Keratinocyte (primary cell): ENCODE data around the gene PSG3. TPM values are rescaled to one million over a fixed set of nuclear protein-coding genes. Genes with fewer than 3 reads are reported as not detected.
"Not testable (repeated sequence)": the region's sequence is repeated elsewhere in the genome, so short reads cannot be mapped to it uniquely, and the experiment has no call there.

ENCODE experiments used
- DNase-seq: peaks from one replicate; pipeline ENCODE4 v3.0.0-alpha.2; 2011; ENCODE audit warnings: low read depth, missing footprints, low spot score
- FAIRE-seq: peaks from 2 replicates; lab custom pipeline; 2011; peaks lifted over from hg19 to GRCh38; lab: Jason Lieb, UNC
- H2AFZ ChIP-seq: 2 replicates; pipeline ENCODE4 v1.6.0; 2012; ENCODE audit warnings: low read length, control low read depth, inconsistent platforms; ENCODE audit not compliant: control insufficient read depth
- H3K27ac ChIP-seq: 2 replicates; pipeline ENCODE4 v1.5.1; 2011; ENCODE audit warnings: low read length; ENCODE audit not compliant: control insufficient read depth, insufficient read depth
- H3K27me3 ChIP-seq: 3 replicates; pipeline ENCODE4 v1.6.0; 2011; ENCODE audit warnings: low read length; ENCODE audit not compliant: control insufficient read depth, insufficient read depth; ENCODE audit errors: extremely low read depth
- H3K36me3 ChIP-seq, 2 experiments: 2 replicates in 1 of 2; 3 replicates in 1 of 2; pipeline ENCODE4 v1.5.1; 2011; ENCODE audit warnings: low read length in 2 of 2, mild to moderate bottlenecking in 1 of 2; ENCODE audit not compliant: control insufficient read depth in 2 of 2, insufficient read depth in 2 of 2; ENCODE audit errors: extremely low read depth in 1 of 2
- H3K4me1 ChIP-seq: 3 replicates; pipeline ENCODE4 v1.5.1; 2011; ENCODE audit warnings: low read length; ENCODE audit not compliant: control insufficient read depth, insufficient read depth; ENCODE audit errors: extremely low read depth
- H3K4me2 ChIP-seq: 3 replicates; pipeline ENCODE4 v1.6.0; 2011; ENCODE audit warnings: low read depth, low read length; ENCODE audit not compliant: control insufficient read depth, insufficient read depth; ENCODE audit errors: extremely low read depth
- H3K4me3 ChIP-seq, 3 experiments: fragments of 200-600 bp in 1 of 3; sonication (generic) in 1 of 3; 2 replicates in 2 of 3; 3 replicates in 1 of 3; pipeline ENCODE4 v1.5.1; 2011 to 2016; ENCODE audit warnings: low read length in 3 of 3, mild to moderate bottlenecking in 3 of 3, control low read depth in 2 of 3, inconsistent platforms in 1 of 3, low read depth in 1 of 3, mixed read lengths in 1 of 3, mixed run types in 1 of 3, moderate library complexity in 1 of 3; ENCODE audit not compliant: control insufficient read depth in 2 of 3, insufficient read depth in 2 of 3; ENCODE audit errors: extremely low read depth in 1 of 3
- H3K79me2 ChIP-seq: 2 replicates; pipeline ENCODE4 v1.6.0; 2012; ENCODE audit warnings: low read length; ENCODE audit not compliant: control insufficient read depth, insufficient read depth
- H3K9ac ChIP-seq: 3 replicates; pipeline ENCODE4 v1.6.0; 2011; ENCODE audit warnings: low read length; ENCODE audit not compliant: control insufficient read depth, insufficient read depth; ENCODE audit errors: extremely low read depth
- H3K9me1 ChIP-seq: 3 replicates; pipeline ENCODE4 v1.6.0; 2011; ENCODE audit warnings: low read length; ENCODE audit not compliant: control insufficient read depth, insufficient read depth; ENCODE audit errors: extremely low read depth
- H3K9me3 ChIP-seq: 2 replicates; pipeline ENCODE4 v1.5.1; 2012; ENCODE audit warnings: low read depth, low read length; ENCODE audit not compliant: control insufficient read depth
- H4K20me1 ChIP-seq: 3 replicates; pipeline ENCODE4 v1.6.0; 2011; ENCODE audit warnings: low read length; ENCODE audit not compliant: control insufficient read depth, insufficient read depth; ENCODE audit errors: extremely low read depth
- dilution Hi-C: fragments of 300-500 bp; cut with MboI; formaldehyde crosslinking; loops from one replicate; pipeline ENCODE4 v1.7.0; 2020; ENCODE audit warnings: low sequenced_read_pairs; ENCODE audit not compliant: extremely low pct_ligation_motif_present
- polyA minus RNA-seq, 3 experiments: library from RNA; depleted of rRNA, polyadenylated mRNA; stranded (reverse); fragments of >200 nt; gene quantifications; 1 replicate in 1 of 3; 2 replicates in 1 of 3; 3 replicates in 1 of 3; pipeline ENCODE4 v1.2.3, GENCODE V29; 2011
- polyA plus RNA-seq, 5 experiments: library from polyadenylated mRNA; depleted of rRNA in 3 of 5; stranded (reverse) in 3 of 5; stranded (forward) in 1 of 5; unstranded in 1 of 5; fragments of >200 nt; gene quantifications; 1 replicate in 1 of 5; 2 replicates in 3 of 5; 3 replicates in 1 of 5; pipeline versions ENCODE4 v1.2.1 to v1.2.3, GENCODE V29; 2011 to 2012; ENCODE audit warnings: missing spikeins in 2 of 5, low read depth in 1 of 5, low replicate concordance in 1 of 5

PSG3 gene
- not detected in 3 replicates for polyA plus RNA-seq
- polyA plus RNA-seq (2011; ENCODE audit: low read depth): 0.20 TPM
- not detected in 2 replicates for polyA plus RNA-seq (2011; cell fraction: cytosol; rRNA removed)
- polyA plus RNA-seq (2011; cell fraction: nucleus; rRNA removed): not detected in 2 replicates
- polyA plus RNA-seq (2012; ENCODE audit: low replicate concordance): 0.78 TPM in 1 of 2 replicates, not detected in the other
- polyA minus RNA-seq: not detected in 3 replicates
- polyA minus RNA-seq (2011; cell fraction: cytosol; rRNA and poly(A)+ RNA removed): not detected
- polyA minus RNA-seq (2011; cell fraction: nucleus; rRNA and poly(A)+ RNA removed): not detected in 2 replicates

DNA sequence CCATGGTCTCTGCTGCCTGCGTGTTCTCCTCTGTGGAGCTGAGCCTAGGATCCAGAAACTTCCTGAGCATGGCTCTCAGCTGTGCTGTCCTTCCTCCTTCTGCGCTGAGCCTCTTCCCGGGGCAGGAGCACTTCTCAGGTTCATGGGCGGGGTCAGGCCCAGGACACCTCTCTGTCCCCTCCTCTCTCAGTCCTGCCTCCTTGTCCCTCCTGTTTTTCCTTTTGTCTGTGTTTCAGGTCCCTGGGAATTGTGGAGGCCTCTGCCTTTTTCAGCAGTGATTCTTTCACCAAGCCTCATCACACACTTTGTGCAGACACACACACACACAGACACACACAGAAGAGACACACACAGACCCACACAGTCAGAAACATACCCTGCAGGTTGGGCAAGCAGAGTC, at the start of gene PSG3:
Gene PSG3 (minus strand): TSS at position 101 of the 400 bp plus-strand sequence. CDS start 97 bp downstream, at position 4.
- H3K4me2 ChIP-seq, H2AFZ ChIP-seq, H3K36me3 ChIP-seq, H3K4me3 ChIP-seq, H3K79me2 ChIP-seq, H3K9ac ChIP-seq, DNase-seq, H3K9me3 ChIP-seq, H3K27ac ChIP-seq, H3K27me3 ChIP-seq, dilution Hi-C loops, FAIRE-seq, H4K20me1 ChIP-seq, H3K9me1 ChIP-seq: not testable (repeated sequence)
- peaks cover 21% of the 10 kb centered on the region for H3K4me1 ChIP-seq

DNA sequence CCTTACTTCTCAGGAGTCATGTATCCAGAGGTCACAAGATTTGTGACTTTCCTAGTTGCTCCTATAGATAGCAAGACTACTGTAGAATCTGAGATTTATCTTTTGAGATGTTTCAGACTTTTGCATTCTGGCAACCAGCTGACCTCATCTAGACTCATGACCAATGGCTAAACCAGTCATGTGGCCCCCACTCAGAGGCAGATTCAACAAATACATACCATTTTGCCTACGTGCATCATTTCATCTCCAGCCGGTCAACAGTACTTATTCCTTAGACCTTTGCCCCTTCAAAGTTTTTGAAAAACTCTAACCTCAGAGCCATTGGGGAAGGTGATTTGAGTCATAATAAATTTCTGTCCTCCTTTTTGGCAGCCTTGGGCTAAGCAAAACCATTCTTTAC, 48.5 kb upstream of the PSG3 start:
- H3K4me3 ChIP-seq, H3K27ac ChIP-seq, H3K36me3 ChIP-seq, FAIRE-seq, H4K20me1 ChIP-seq, H3K9me1 ChIP-seq, H3K4me2 ChIP-seq, H2AFZ ChIP-seq, H3K9me3 ChIP-seq, H3K4me1 ChIP-seq, H3K9ac ChIP-seq, DNase-seq, H3K27me3 ChIP-seq, H3K79me2 ChIP-seq, dilution Hi-C loops: not testable (repeated sequence)

DNA sequence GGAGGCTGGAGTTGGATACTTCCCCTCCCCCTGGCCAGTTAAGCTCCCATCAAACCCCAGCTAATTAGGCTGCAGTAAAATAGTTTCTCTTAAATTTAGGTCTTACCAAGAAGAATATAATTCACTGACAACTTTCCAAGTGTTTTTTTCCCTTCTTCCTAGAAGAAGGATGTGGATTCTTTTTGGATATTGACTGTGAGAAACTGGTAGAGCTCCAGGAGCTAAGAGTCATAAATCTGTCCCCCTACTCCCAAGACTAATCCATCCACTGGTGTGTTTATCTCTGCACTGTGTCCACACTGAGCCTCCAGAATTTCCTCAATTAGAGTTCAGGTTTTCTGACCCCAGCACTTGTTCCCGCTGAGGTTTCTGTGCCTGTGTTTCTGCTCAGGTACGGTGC, 47.5 kb upstream of the PSG3 start:
- H4K20me1 ChIP-seq, H3K36me3 ChIP-seq, H3K4me1 ChIP-seq, H3K27ac ChIP-seq, H2AFZ ChIP-seq, DNase-seq, H3K4me3 ChIP-seq, H3K4me2 ChIP-seq, H3K79me2 ChIP-seq, H3K9me1 ChIP-seq, H3K9ac ChIP-seq, dilution Hi-C loops, H3K9me3 ChIP-seq, H3K27me3 ChIP-seq, FAIRE-seq: not testable (repeated sequence)
